GM21723 (cell line): Measurements from ENCODE around the gene BTBD17.

Source experiments
- ATAC-seq: cut with Tn5 transposase; IDR thresholded peaks from one replicate; pipeline ENCODE4 v1.9.1; 2021; ENCODE audit warnings: mild to moderate bottlenecking, moderate library complexity; ENCODE audit not compliant: unreplicated experiment

The BTBD17 gene

DNA sequence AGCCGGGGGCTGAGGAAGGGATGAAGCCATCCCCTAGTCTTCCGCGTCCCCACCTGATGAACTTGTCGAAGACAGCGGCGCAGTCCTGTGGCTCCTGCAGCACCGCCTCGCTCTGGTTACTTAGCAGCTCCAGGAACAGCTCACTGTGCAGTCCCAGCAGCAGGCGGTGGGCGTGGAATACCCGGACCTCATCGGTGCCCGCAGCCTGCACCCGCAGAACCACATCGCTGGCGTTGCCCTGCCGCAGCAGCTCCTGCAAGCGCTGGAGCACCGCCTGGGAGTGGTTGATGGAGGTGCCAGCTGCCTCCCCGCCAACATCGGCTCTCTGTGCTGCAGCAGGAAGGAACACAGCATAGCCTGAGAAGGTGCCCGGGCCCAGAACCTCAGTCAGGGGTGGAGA, 1.8 kb downstream of the BTBD17 start:
- ATAC-seq, result no peak

DNA sequence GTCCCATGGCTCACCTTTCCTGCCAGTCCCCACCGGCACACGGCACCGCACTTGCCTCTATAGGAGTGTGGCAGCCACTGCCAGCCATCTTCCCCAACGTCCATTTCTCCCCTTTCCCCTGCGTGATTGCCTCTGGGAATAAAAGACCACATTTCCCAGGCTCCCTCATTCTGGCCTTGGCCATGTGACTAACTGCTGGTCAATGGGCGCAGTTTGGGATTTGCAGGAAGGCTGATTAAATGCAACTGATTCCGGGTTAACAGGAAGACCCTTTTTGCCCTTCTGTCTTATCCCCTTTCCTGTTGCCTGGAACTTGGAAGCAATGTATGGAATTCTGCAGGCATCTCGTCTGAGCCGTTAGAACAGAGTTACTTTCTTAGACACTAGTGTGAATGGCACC, 3.0 kb downstream of the BTBD17 start:
- ATAC-seq, result no peak

DNA sequence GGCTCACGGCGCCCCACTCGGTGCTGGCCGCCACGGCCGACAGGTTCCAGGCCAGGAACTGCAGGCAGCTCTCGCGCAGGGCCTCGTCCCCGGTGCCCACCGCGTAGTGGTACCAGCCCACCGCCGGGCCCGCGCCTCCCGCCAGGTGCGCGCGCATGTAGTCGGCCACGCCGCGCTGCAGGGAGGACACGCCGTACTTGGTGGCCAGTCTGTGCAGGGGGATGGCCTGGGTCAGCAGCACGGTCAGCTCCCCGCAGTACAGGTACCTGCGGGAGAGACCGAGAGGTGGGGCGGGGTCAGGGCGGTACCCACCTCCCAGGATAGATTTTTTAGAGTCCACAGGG, 4.2 kb downstream of the BTBD17 start:
- ATAC-seq, result no peak

DNA sequence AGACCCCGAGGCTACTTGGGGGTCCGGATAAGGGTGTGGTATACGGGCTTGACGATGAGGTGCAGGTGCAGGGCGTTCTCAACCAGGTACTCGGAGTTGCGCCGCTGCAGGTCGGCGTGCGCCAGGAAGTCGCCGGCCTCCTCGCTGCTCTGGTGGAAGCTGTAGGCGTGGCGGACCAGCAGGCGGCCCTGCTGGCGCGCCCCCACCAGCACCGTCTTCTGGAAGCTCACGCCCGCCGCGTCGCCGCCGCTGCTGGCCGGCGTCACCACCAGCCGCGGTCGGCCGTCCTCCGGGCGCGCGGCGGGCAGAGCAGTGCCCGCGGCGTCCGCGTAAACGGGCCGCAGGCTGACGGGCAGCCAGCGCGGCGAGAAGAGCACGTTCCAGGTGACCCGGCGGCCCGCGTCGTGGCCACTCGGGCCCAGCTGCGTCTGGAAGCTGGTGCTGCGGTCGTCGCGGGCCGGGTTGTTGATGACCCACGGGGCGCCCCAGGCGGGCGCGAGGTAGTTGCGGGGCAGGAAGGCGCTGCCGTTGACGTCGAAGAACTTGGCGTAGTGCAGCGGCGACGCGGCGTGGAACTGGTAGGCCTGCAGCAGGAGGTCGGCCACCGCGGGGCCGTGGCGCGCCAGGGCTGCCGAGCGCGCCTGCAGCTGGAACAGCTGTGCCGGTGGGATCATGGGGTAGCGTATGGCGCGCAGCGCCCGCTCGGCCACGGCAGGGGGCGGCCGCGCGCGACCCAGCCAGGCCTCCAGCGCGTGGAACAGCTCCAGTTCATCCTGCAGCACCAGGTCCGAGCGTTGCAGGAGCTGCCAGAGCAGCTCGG, 4.8 kb downstream of the BTBD17 start:
- no peak for ATAC-seq

- no peak for ATAC-seq
These were observed 6.6 kb downstream of the BTBD17 start for GRCh38 chr17:74355065-74355464.

DNA sequence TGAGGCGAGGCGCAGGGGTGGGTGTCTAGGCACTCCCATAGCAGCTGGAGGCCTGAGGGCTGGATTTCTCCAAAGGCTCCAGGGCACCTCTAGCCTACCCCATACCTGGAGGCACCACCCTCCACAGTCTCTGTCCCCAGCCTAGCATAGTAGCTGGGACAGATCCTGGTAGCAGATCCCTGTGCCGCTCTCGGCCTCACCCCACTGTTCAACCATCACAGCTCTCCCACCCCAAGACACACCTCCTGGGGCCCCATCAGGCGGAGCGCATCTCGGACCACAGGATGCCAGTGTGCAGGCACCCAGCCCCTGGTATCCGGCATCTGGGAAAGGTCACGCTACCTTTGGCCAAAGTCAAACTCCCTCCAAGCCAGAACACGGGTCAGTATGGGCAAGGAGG, 7.1 kb downstream of the BTBD17 start:
- ATAC-seq, result no peak

DNA sequence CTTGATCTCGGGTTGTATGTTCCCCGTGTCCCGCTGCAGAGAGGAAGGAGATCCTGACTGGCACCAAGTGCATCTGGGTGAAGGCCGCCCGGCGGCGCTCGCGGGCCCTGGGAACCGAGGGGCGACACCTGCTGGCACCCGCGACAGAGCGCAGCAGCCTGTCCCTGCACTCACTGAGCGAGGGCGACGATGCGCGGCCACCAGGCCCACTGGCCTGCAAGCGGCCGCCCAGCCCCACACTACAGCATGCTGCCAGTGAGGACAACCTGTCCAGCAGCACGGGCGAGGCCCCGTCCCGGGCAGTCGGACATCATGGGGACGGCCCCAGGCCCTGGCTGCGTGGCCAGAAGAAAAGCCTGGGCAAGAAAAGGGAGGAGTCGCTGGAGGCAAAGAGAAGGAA, 7.5 kb downstream of the BTBD17 start:
- no peak for ATAC-seq

DNA sequence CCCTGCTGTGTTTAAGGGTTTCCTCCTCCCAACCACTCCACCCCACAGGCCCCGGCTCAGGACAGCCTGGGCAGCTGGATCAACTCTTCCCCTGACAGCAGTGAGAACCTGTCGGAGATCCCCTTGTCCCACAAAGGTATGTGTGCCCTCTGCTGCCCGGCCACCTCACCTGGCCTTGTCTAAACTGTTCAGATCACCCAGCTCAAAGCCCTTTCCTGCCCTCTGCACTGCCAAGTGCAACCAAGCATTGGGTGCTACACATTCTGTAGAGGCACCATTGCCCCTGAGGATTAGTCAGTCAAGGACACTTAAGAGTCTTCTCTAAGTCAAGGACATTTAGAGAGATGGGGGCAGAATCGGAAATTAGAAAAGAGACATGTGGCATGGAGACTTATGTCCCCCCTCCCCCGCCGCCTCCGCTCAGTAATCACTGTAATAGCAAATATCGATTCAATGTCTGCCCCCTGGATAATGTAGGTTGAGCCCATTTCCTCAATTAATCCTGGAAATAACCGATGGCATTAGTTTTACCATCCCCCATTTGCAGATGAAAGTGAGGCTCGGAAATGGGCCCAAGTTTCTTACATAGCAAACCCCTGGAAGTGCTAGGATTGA, 8.1 kb downstream of the BTBD17 start:
- ATAC-seq, result no peak

- ATAC-seq, result no peak
These were observed 10.0 kb downstream of the BTBD17 start for GRCh38 chr17:74351552-74352210.

GRCh38 chr17:74350486-74350885, 11.2 kb downstream of the BTBD17 start:
- ATAC-seq, result no peak

GRCh38 chr17:74349120-74349519, 12.5 kb downstream of the BTBD17 start:
- no peak for ATAC-seq

DNA sequence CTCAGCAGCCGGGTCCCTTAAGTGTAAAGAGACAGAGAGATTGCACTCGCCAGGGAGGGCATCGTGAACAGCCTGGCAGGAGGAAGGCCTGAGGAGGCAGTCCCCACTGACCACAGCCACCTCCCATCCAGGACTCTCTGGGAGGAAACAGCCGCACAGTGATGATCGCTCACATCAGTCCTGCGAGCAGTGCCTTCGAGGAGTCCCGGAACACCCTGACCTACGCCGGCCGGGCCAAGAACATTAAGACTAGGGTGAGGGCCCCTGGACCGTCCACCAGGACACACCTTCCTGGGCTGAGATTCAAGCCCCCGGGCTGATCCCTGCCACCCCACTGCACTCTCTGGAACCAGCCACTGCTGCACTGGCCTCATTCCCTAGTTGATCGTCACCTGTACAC, 14.0 kb downstream of the BTBD17 start:
- ATAC-seq, result no peak

- no peak for ATAC-seq
These were observed 16.0 kb downstream of the BTBD17 start for GRCh38 chr17:74345433-74346241.

- no peak for ATAC-seq
These were observed 17.0 kb downstream of the BTBD17 start for GRCh38 chr17:74344658-74345057.

GRCh38 chr17:74343526-74344284, 18.0 kb downstream of the BTBD17 start:
- ATAC-seq, result no peak

DNA sequence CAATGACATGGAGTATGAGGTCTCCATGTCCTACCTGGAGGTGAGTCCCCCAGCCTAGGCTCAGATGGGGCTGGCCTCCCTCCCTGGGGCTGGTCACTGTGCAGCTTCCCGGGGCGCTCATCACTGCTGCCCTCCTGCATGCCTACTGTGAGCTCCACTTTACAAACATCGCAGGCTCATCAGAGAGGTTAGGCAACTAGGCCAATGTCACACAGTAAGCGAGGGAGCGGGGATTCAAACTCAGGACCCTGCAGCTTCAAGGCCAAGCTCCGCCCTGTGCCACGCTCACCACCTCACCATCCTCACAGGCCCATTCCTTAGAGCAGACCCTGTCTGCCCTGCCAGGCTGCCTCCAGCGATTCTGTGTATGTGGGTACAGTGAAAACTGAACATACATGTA, 18.5 kb downstream of the BTBD17 start:
- ATAC-seq, result no peak

GRCh38 chr17:74342224-74342623, 19.4 kb downstream of the BTBD17 start:
- no peak for ATAC-seq

- ATAC-seq, result no peak
These were observed 21.1 kb downstream of the BTBD17 start for GRCh38 chr17:74340470-74341023.

DNA sequence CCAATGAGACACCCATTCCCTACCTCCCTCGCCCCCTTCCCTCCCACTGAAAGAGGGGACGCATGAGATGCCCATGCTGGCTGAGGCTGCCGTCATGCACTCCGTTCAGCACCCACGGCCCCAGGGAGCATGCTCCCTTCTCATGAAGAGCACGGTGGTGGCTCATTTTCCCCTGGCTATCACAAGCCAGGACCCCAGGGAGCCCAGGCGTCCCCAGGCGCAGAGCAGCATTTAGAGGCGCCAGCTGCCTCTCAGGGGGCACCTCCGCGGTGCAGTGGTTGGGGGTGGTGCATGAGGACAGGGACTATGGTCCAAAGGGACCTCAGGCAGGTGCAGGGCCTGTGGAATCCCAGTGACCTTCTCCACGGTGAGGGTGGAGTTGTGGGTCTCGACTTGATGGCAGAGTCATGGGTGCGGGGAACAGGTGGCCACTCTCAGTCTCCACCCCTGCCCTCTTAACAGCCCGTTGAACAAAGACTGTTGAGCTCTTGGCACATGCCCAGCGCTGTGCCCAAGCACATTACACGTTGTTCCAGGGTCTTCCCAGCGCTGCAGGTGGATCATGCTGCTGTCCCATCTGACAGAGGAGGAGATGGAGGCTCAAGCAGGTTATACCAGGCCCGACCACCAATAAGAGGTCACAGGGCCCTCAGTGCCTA, 22.0 kb downstream of the BTBD17 start:
- no peak for ATAC-seq
